CD4-positive, alpha-beta T cell treated with Interleukin-4 for 4 hours (primary cell): ENCODE data around the gene ADAMTS2.

Source experiments
- DNase-seq: peaks from one replicate; pipeline ENCODE4 v3.0.0-alpha.2; 2020

The ADAMTS2 gene

DNA sequence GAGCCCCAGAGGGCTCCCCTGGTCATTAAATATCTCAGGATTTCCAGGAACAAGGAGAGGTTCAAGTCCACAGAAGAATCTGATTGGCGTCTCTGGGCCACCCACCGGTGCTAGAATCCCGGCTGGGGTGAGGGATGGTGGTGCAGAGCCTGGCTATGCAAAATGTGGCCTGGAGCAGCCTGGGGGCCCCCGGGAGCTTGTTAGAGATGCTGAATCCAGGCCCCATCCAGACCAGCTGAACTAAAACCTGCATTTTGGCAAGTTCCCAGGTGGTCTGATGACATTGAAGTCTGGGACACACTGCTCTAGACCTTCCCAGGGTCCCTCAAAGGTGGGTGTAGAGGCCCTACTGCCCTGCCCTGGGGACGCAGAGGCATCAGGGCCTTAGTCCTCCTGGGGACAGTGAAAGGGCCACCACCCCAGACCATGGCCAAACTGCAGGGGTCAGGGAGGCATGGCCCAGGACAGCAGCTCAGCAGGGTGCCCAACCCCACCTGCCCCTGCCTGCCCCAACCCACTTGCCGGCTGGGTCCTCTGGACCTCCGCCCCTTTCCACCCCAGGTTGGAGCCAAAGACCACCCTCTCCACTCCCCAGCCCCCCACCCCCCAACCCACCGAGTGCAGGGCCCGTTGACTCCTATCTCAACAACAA, 34.7 kb downstream of the ADAMTS2 start:
- DNase-seq: no peak

DNA sequence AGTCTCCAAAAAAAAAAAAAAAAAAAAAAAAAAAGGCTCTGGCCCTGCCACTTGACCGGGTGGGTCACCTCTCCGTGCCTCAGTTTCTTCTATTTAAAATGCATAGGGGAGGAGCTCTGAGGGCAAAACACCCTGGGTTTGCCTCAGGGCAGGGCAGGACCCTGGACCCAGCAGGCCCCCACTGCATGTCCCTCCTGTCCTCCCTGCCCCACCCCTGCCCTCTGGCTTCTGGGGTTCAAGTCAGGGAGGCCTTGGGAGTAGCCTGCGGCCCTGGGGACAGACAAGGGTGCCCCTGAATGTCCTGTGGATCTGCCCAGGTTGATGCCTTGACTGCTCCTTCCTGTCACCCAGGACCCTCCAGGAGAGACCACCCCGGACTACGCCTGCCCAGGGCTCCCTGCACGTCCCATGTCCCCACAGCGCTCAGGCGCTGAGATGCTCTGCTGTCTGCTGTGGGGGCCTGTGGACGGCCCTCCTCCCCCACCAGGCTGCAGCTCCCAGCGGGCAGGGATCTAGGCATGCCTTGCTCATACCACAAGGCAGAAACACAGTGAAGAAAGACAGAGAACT, 35.4 kb downstream of the ADAMTS2 start:
- DNase-seq: no peak

DNA sequence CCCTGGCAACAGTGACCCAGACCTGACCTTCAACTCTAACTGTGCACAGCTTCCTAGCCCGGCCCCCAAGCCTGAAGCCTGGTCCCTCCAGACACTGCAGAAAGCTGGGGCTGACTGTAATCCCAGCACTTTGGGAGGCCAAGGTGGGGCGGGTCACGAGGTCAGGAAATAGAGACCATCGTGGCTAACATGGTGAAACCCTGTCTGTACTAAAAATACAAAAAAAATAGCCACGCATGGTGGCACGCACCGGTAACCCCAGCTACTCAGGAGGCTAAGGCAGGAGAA, 35.9 kb downstream of the ADAMTS2 start:
- DNase-seq: no peak

DNA sequence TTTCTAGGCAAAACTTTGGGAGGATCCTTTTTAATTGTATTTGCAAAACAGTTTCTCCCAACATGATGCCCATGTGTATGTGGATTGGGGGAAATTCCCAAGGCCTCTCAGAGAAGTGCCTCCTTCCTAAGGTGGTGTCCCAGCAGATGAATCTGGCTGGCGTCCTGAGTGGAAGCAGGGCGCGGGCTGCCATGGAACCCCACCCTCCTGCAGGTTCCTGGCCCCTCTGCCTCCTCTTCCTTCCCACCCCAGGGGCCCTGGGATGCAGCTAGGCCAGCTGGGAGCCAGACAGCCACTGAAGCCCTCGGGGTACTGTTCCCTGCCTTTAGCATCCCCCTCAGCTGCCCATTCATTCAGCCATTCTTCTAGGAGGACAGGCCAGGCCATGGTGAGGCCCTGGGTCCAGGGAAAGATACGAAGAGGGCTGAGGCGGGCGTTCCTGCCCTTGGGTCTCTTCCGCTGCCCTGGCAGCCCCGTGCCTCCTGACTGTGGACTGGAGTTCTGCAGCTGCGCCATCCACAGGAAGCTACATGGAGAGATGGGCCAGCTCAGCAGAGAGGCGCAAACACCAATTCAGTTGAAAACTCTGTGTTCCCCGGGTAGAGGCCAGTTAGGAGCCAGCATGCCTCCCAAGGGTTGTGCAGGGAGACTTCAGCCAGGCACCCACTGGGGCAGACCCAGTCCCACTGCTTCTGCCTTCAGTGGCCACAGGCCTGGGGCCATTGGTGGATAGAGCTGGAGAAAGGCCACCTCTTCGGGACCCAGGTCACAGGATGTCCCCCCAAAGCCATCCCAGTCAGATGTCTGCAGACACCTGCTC, 36.5 kb downstream of the ADAMTS2 start:
- DNase-seq: no peak

DNA sequence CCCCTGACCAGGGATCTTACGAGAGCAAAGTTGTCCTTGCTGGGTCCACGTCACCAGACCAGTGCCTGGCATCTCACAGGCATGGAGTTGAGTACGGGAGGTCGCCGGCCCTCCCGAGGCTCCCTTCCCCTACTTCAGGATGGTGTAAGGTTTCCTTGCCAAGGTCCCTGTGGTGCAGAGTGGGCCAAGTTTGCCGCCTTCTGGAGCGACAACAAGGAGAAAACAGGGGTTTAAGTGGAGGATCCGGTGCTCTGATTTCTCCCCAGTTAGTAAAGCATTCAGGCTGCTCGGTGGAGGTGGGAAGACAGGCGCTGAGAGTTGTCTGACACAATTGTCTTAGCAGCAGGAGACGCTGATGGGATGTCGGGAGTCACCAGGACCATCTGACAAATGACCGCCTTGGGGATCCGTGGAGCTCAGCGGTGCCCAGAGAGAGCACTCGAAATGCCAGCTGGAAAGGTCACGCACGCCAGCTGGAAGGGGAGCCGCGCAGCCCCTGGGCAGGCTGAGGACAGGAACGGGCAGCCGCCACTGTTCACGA, 37.3 kb downstream of the ADAMTS2 start:
- DNase-seq: no peak

DNA sequence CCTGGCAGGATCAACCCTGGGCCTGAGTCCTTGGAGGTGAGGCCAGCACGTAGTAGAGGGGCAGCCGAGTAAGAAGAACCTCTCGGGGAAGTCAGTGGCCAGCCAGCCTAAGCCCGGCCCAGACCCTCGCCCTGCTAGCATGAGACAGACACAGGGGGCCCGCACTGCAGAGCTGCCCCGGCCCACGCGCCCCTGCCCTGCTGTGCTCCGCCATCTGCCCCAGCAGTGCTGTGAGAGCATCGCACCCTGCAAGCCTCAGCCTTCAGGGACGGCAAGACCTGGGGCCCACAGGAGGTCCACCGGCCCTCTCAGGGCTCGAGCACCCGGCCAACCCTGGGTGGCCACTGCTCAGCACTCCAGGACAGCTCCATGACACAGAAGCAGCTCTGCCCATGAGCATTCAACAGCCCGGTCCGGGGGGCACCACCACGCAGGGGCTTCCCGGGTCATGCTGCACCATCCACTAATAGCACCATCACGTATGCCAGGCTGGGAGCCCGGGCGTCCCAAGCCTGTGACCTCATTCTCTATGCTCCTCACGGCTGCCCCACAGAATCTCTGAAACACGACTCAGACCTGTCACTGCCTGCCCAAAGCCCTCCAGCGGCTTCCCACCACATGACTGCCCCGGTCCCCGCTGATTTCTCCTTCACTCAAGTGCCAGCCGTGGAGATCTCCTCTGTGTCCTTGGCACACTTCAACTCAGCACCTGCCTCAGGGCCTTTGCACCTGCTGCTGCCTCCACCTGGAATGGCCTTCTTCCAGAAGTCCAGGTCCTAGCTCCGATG, 38.1 kb downstream of the ADAMTS2 start:
- no peak for DNase-seq

DNA sequence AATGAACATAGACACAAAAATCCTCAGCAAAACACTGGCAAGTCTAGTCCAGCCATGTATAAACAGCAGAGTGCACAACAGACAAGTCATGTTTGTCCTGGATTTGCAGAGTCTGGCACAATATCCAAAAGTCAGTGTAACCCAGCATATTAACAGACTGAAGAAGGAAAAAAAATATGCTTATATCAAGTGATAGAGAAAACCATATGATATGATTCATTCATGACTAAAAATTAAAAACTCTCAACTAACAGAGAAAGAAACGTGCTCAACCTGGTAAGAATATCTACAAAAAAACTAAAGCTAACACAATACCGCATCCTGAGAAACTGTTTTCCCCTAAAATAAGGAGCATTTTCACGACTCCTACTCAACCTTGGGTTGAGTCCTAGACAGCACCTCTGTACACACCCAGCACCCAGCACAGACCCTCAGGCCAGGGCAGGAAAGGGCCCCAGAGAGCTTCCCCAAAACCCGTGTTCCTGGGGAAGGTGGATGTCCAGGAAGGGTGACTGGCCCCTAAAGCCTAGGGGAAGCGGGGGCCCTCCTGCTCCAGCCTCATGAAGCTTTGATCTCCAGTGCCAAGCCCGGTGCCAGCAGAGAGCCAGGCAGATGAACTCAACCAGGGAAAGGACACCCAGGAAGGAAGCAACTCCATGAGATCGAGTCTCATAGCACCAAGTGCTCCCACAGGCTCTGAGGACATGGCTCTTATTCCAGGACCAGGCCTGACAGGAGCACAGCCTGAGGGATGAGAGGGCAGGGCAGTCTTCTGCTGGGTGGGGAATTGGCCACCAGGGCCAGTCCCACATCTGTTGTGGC, 38.9 kb downstream of the ADAMTS2 start:
- no peak for DNase-seq

DNA sequence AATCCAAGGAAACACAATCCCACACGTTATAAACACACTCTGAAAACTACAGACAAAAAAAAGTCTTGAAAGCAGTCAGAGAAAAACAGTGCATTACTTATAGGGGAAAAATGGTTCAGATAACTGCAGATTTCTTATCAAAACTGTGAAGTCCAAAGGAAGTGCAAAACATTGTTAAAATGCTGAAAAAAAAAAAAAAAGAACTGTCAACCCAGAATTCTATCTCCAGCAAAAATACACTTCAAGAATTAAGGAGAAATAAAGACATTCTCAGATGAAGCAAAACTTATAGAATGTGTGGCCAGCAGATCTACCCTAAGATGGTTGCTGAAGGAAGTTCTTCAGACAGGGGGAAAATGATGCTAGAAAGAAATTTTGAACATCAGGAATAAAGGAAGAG, 40.4 kb downstream of the ADAMTS2 start:
- DNase-seq: no peak

DNA sequence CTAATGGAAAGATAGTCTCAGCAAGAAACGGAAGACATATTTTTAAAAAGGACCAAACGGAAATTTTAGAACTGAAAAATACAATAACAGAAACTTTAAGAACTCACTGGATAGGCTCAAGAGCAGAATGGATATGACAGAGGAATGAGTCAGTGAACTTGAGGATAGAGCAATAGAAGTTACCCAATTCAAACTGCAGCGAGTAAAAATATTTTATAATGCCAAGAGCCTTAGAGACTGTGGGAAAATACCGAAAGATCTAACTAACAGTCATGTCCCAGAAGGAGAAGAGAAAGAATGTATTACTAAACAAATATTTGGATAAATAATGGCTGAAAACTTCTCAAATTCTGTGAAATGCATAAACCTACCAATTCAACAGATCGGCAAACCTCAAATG, 40.8 kb downstream of the ADAMTS2 start:
- no peak for DNase-seq

DNA sequence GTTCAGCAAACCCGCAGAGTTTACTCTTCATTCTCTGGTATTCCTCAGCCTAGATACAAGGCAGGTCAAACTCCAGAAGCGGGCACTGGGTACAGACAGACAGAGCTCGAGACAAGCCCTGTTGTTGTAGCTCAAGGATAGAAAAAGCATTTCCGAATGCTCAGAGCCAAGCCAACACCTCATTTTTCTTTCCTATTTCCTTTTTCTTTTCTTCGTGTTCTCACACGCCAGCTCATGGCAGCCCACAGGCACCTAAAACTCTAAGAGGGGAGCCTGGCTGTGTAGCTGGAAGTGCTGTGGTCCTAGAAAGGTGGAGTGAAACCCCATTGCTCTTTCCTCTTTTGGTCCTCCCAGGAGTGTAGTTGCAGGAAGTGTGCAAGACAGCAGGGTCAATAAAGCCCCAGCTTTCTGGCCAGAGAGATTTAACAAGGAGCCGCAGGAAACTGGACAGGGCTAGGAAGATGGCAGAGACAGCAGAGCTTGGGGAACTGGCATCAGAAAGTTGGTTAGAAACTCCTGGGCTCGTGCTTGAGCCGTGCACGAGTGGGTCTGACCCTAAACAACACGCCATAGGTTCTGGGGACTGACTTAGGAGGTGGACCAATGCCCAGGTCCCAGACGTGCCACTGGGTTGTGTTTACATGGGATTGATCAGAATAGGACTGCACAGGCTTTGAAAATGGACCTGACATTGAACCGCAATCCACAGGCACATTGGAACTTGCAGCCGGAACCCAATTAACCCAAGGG, 41.6 kb downstream of the ADAMTS2 start:
- no peak for DNase-seq

DNA sequence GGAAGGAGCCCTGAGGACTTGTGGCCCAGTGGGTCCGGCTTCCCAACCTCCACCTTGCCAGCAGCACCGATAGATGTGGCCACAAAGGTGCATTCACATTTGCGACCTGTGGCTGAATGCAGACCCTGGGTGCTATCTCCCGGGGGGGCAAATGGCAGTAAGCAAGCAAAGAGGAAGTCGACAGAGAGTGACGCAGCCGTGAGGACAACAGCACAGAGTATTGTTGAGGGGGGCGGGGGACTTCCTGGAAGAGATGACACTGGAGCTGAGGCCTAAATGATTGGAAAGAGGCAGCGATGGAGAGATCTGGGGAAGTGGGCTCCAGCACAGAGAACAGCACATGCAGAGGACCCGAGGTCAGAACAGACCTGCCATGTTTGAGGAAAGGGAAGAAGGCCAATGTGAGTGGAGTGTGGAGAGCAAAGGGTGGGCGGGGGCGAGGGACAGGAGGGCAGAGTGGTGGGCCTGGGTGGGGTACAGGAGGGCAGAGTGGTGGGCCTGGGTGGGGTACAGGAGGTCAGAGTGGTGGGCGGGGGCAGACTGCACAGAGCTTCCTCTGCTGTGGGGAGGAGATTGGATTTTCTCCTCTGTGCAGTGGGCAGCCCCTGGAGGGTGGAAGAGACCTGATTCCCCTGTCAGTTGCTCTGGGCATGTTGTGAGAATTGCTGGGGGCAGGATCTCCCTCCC, 42.6 kb downstream of the ADAMTS2 start:
- no peak for DNase-seq

DNA sequence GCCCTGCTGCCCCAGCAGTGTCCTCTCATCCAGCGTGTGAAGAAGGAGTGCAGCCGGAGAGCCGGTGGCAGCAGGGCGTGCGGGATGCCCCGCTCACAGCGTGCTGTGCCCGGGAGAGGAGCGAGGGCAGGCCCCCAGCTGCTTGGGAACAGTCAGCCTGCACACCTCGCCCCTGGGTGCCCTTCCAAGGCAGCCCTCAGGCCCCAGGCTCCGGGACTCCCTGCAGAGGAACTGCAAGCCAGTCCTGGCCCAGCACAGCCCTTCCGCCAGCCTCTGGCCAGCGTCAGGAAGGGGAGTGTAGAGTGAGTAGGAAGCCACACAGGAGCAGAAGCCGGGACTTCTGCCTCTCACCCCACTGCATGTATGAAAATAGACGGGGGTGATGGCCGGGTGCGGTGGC, 43.5 kb downstream of the ADAMTS2 start:
- no peak for DNase-seq

DNA sequence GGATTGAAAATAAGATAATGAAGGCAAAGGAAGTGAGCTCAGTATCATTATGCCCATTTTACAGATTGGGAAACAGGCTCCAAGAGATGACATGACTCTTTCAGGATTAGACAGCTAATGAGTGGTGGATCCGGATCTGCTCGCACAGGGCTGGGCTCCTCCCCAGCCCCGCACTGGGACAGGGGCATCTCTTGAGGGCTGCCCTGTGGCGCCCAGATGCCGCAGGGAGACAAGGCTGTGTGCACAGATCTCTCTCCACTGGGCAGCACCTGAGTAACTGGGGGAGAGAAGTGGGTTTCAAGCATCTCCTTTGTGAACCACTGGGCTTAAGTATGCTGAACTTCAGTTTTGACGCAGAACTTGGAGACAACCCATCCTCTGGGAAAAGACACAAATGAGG, 43.9 kb downstream of the ADAMTS2 start:
- DNase-seq: no peak

DNA sequence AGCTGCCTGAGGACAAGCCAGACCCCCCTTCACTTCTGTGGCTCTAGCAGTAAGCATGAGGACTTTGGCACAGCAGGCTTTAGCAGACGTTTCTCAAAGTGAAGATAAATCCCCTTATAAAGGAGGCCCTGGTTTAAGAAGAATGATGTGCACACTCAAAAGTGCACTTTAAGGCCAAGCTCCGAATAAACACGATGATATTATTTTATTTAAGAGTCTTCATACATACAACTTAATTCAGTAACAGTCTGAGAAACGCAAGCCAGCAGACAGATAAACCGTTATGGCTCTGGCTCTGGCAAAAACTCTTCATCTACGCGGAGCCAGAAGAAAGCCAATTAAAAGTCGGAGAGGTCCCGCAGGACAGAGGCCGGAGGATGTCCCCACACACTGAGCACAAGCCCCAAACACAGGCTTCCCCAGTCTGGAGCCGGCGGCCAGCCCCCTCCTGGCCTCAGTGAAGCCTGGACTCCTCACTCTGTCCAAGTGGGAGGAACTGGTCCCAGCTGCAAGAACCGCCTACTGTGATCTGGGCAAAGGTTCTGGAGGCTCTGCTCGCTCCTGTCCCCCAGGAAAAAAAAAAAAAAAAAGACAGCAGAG, 44.6 kb downstream of the ADAMTS2 start:
- no peak for DNase-seq

DNA sequence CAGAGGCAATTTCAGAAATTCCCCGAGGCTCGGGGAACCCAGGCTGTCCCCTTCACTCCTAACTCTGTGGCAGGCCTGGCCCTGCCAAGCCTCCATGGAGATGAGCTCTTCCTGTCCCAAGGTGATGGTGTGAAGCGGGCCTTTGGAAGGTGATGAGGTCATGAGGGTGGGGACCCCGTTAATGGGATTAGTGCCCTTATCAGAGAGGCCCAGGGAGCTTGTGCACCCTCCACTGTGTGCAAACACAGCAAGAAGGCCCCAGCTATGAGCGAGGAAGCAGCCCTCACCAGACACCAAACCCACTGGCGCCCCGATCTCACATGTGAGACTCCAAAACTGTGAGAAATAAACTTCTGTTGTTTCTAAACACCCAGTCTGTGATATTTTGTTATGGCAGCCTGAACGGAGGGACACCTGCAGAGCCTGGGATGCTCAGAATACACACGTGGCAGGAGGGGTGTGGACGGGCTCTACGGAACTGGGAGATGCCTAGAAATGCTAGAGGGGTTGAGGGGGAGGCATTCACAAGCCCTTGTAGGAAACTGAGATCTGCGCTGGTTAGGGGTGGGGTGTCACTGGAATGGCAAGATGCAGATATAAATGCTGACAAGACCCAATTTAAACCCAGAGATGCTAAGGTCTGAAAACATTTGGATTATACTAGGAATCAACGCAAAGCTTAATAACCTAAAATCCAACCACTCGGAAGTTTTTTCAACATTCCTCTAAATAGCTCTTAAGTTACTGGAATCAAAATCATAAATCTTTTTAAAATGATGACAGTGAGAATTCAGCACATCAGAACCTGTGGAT, 46.9 kb downstream of the ADAMTS2 start:
- no peak for DNase-seq

DNA sequence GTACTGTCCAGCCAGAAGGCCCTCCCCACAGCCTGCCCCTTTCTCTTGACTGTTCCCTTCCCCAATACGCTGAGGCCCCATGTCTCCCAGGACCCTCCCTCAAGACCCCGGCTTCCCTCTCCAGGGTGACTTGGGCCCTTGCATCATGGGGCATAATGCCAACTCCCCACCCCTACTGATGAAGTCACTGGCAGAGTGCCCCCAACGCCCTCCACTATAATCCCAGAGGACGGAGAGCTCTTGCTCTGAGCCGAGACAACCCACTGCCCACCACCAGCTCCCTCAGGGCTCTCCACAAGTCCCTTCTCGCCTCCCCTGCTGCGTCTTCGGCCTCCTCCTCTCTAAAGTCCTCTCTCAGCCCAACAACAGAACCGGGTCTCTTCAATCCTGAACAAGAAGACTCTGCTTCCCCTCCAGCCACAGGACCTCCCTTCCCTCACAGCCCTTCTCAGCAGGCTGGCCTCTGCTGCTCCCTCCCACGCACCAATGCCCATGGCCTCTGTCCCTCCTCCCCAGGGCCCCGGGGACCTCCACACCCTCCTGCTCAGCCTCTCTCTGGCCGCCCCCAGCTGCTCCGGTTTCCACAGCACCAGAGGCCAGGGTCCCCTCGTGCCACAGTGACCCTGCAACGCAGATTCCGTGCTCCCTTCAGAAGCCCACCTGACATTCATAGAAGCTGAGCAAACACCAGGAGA, 47.6 kb downstream of the ADAMTS2 start:
- no peak for DNase-seq

DNA sequence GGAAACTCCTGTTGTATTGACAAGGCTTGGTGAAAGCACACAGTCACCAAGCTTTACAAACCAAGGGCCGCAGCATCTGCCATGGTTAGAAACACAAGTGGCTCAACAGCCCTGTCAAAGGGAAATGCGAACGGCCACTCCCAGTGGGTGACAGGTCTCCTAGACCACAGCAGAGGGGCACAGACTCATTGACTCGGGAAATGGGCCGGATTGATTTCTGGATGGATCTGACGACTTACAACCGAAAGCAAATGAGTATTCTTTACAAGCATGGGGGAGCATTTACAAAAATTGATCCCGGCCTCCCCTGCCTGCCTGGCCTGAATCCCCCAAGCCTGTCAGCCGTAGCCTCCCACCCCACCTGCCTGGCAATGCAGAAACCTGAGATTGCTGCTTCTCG, 48.2 kb downstream of the ADAMTS2 start:
- DNase-seq: no peak

DNA sequence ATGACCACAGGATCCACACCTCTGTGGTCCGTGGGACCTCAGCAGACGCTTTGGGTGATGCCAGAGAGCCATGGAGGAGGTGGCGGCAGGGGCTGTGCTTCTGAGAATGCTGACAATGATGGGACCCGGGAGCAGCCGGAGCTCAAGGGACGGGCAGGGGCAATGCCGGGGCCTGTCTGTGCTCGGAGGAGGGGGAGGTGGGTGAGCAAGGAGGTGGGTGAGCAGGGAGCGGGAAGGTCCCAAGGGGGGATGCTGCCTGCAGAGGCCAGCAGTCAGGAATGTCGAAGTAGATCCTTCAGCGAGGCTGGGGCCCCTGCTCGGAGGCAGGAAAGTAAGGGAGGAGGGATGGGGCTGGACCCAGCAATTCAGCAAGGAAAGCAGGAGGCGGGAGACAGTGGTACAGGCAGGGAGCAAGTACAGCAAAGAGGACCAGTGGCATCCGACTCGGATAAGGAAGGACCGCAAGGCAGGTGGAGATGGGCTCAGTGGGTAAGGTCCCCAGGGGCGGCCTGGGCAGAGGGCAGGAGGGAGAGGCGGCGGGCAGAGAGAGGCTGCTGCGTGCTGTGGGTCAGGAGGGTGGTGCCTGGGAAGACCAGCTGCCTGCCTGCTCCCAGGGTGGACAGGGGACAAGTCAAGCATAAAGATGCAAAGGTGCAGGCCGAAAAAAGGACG, 49.0 kb downstream of the ADAMTS2 start:
- no peak for DNase-seq

DNA sequence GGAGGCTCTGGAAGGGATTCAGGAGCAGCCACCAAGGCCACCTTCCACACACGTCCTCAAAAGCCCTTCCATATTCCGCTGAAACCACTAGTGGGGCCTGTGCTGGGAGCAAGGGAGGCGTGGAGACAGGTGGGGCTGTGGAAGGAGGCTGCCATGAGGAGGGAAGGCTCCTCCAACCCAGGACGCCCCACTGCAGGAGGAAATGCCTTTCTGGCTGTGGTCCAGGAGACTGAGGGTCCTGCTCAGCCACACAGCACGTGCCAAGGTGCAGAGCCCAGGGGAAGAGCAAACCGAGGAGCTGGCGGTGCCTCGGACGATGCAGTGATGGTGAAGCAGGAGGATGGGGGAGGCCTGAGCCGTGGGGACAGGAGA, 49.5 kb downstream of the ADAMTS2 start:
- no peak for DNase-seq
